Ovary (tissue), 9 donors: ENCODE data around the gene IFI16. TPM values are rescaled to one million over a fixed set of nuclear protein-coding genes. Genes with fewer than 3 reads are reported as not detected.

ENCODE experiments used
- DNase-seq, 5 donors: peaks; one replicate each; pipeline ENCODE4 v3.0.0-alpha.2; 2019 to 2020
- H3K27ac ChIP-seq, 2 donors: fragments of 200-600 bp; one replicate each; pipeline versions ENCODE4 v1.5.1 to v1.8.0; 2019 to 2022
- H3K27me3 ChIP-seq: fragments of 200-600 bp; one replicate; pipeline ENCODE4 v1.8.0; 2022
- H3K36me3 ChIP-seq: fragments of 200-600 bp; sonication (generic); one replicate; pipeline ENCODE4 v1.5.1; 2019
- H3K4me1 ChIP-seq: one replicate; pipeline ENCODE4 v1.8.1; 2013; ENCODE audit warnings: mild to moderate bottlenecking, moderate library complexity; ENCODE audit not compliant: insufficient read depth
- H3K4me3 ChIP-seq: fragments of 200-600 bp; sonication (generic); one replicate; pipeline ENCODE4 v1.5.1; 2017
- H3K9me3 ChIP-seq, 2 donors: fragments of 200-600 bp in 1 of 2; sonication (generic) in 1 of 2; one replicate each; pipeline versions ENCODE4 v1.5.1 to v1.8.1; 2013 to 2019; ENCODE audit warnings: mild to moderate bottlenecking in 1 of 2, moderate library complexity in 1 of 2
- CTCF ChIP-seq, 3 donors: fragments of 450-650 bp in 2 of 3; fragments of 200-600 bp in 1 of 3; IDR thresholded peaks; one replicate each; pipeline versions ENCODE4 v1.5.1 to v1.8.0; 2016 to 2022; ENCODE audit warnings: antibody characterized with exemption in 3 of 3, mild to moderate bottlenecking in 1 of 3
- EP300 ChIP-seq: sonication (generic); formaldehyde crosslinking; IDR thresholded peaks from one replicate; pipeline ENCODE4 v1.6.1; 2017; ENCODE audit warnings: antibody characterized with exemption
- POLR2A ChIP-seq: fragments of 450-650 bp; IDR thresholded peaks from one replicate; pipeline ENCODE4 v1.6.1; 2017; ENCODE audit warnings: antibody characterized with exemption, mild to moderate bottlenecking, moderate library complexity
- WGBS, 3 donors: extraction: QIAGEN DNeasy Blood & Tissue Kit in 1 of 3; methylation state at CpG; one replicate each; pipeline versions ENCODE4 v1.1.5 to v1.1.7; 2013 to 2017; 5-methylcytosine and 5-hydroxymethylcytosine counted together
- intact Hi-C, 4 donors: fragments of 100-400 bp; cut with DNase I; formaldehyde crosslinking; loops; one replicate each; pipeline versions ENCODE4 v1.11.0 to v1.15.1; 2022 to 2023
- polyA plus RNA-seq, 2 donors: library from polyadenylated mRNA; stranded (reverse); fragments of 200-250 nt in 1 of 2; fragments of 350-450 nt in 1 of 2; fragmentation: Illumina TruSeq in 1 of 2; extraction: RNeasy Lipid Tissue Mini Kit (QIAGEN cat#74804) in 1 of 2; gene quantifications; one replicate each; pipeline ENCODE4 v1.2.3, GENCODE V29; 2013 to 2014
- total RNA-seq, 7 donors: library from RNA; depleted of rRNA in 2 of 7; stranded (reverse); fragments of >200 nt in 2 of 7; fragmentation: NEBNext Ultra II Directional in 3 of 7; extraction: Animal tissue kit (Norgen Biotek cat#: 25700) in 3 of 7; gene quantifications; one replicate each; pipeline versions ENCODE4 v1.1.0 to v1.2.4, GENCODE V29; 2016 to 2023
- donor health status: DM: no; HTN: no; CAD: no; lungs with moderate emphysema.
- donor health status: DM: no; HTN: no; CAD: no.
- donor health status: Bipolar disorder and iron deficiency.
- donor health status: DM: yes; HTN: yes; CAD: no.
- donor health status: DM: no; HTN: no; CAD: no.
- donor health status: DM: yes; HTN: yes; CAD: no.

The IFI16 gene
- total and polyA plus RNA-seq, 9 donors = 73.1 to 184 (median 95.4) TPM

- Histone ChIP-seq H3K4me1 (no peaks in the 10 kb centered on the region), H3K9me3 (no peaks in the 10 kb centered on the region), H3K36me3 (no peaks in the 10 kb centered on the region), H3K27ac (no peak overlapping the region), H3K4me3 (no peak overlapping the region), H3K27me3 (no peaks in the 10 kb centered on the region)
- WGBS, 3 donors = 72 to 80% (median 74%) methylated on average over 2 of the region's 2 CpGs
- TF ChIP-seq CTCF (IDR thresholded peaks at IDR 0.05) (no peak), POLR2A (no peak), EP300 (no peak)
- no peak for DNase-seq
- intact Hi-C loops = loop anchor here in 1 of 4 donors (10.0 kb wide), 1 partner anchor 768 kb away; no protein-coding TSS in a partner anchor
Measured at GRCh38 chr1:158983235-158983634, 26.5 kb upstream of the IFI16 start.

- H3K4me3 ChIP-seq = no peak overlapping the region
- TF ChIP-seq CTCF (IDR thresholded peaks at IDR 0.05) (no peak), POLR2A (no peak), EP300 (no peak)
- intact Hi-C loops = loop anchor here in 1 of 4 donors (10.0 kb wide), 1 partner anchor 770 kb away; no protein-coding TSS in a partner anchor
- DNase-seq = no peak
- no peaks in the 10 kb centered on the region for H3K27me3 ChIP-seq
- no peaks in the 10 kb centered on the region for H3K9me3 ChIP-seq
- no peaks in the 10 kb centered on the region for H3K4me1 ChIP-seq
- no peaks in the 10 kb centered on the region for H3K36me3 ChIP-seq
- no peak overlapping the region for H3K27ac ChIP-seq
Measured at GRCh38 chr1:158984386-158984785, 25.3 kb upstream of the IFI16 start.

GRCh38 chr1:158989424-158989823, 20.3 kb upstream of the IFI16 start:
- no peak overlapping the region for H3K4me3 ChIP-seq
- no peaks in the 10 kb centered on the region for H3K9me3 ChIP-seq
- 9 to 22% (median 11%) methylated on average over 1 of the region's 1 CpG for WGBS, 3 donors
- DNase-seq = no peak
- H3K4me1 ChIP-seq = no peaks in the 10 kb centered on the region
- H3K27ac ChIP-seq = no peak overlapping the region
- TF ChIP-seq POLR2A = no peak
- TF ChIP-seq EP300 = no peak
- no peak for TF ChIP-seq CTCF (IDR thresholded peaks at IDR 0.05)
- intact Hi-C loops = loop anchor here in 1 of 4 donors (10.0 kb wide), 1 partner anchor 775 kb away; no protein-coding TSS in a partner anchor
- H3K27me3 ChIP-seq = no peaks in the 10 kb centered on the region
- no peaks in the 10 kb centered on the region for H3K36me3 ChIP-seq

GRCh38 chr1:158992787-158993312, 16.9 kb upstream of the IFI16 start:
- TF ChIP-seq CTCF (IDR thresholded peaks at IDR 0.05) (no peak), EP300 (no peak), POLR2A (no peak)
- no peak overlapping the region for H3K4me3 ChIP-seq
- intact Hi-C loops = no loop called here
- no peak for DNase-seq
- no peaks in the 10 kb centered on the region for H3K9me3 ChIP-seq
- H3K27me3 ChIP-seq = no peaks in the 10 kb centered on the region
- no peaks in the 10 kb centered on the region for H3K4me1 ChIP-seq
- no peaks in the 10 kb centered on the region for H3K36me3 ChIP-seq
- no peak overlapping the region for H3K27ac ChIP-seq
- WGBS, 3 donors = 84 to 98% (median 92%) methylated on average over 4 of the region's 4 CpGs
